ENCODE results near the gene LRRC27.
"Not testable (repeated sequence)": the region's sequence is repeated elsewhere in the genome, so short reads cannot be mapped to it uniquely, and the experiment has no call there.

LRRC27 gene

DNA sequence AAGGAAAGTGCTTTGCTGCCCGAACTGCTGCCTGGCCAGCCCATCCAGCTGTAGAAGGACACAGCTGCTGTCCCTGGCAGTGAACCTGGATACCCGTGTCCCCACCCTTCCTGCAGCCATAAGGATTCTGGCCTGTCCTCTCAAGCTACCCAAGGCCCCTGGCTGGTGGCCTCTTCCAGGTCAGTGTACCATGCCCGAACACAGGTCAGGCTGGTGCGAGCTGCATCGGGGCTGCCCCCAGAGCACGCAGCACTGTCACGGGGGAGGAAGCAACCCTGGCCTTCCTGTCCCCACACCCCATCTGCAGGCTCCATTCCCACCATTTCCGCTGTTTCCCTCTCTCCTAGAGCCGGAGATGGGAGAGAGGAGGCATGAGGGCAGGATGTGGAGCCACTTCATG is 34.5 kb downstream of the LRRC27 start:
- intact Hi-C loops (cut with DNase I), result no loop called here
- peak in 3 of 10 donors; percentile 14 to 29 (median 25) for DNase-seq

DNA sequence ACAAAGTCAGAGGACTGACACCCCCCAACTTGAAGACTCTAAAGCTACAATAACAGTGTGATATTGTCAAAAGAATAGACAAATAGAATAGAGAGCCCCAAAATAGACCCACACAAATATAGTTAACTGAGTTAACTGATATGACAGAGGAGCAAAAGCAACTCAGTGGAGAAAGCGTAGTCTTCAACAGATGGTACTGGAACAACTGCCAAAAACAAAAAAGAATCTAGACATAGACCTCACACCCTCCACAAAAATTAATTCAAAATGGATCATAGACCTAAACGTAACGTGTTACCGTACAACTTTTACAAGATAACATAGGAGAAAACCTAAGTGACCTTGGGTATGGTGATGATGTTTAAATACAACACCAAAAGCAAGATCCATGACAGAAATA is 36.4 kb downstream of the LRRC27 start:
- intact Hi-C loops (cut with DNase I), result no loop called here
- no peak for DNase-seq

DNA sequence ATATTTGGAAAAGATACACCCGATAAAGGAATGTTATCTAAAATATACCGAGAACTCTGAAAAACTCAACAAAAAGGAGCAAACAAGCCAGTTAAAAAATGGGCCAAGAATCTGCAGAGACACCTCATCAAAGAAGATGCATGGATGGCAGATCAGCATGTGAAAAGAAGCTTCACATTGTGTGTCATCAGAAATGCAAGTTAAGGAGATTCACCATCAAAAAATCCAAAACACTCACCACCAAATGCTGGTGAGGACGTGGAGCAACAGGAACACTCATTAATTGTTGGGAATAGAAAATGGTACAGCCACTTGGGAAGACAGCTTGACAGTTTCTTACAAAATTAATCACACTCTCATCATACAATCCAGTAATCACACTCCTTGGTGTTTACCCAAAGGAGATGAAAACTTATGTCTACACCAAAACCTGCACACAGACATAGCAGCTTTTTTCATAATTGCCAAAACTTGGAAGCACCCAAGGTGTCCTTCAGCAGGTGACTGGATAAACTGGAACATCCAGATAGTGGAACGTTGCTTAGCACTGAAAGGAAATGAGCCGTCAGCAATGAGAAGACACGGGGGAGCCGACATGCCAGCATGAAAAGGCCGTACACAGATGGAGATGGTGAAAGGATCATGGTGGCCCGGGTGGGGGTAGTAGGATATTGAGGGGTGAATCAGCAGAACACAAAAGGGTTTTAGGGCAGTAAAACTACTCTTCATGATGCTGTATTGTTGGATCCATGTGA is 37.1 kb downstream of the LRRC27 start:
- peak in 1 of 10 donors; percentile 12 for DNase-seq
- intact Hi-C loops (cut with DNase I), result no loop called here

DNA sequence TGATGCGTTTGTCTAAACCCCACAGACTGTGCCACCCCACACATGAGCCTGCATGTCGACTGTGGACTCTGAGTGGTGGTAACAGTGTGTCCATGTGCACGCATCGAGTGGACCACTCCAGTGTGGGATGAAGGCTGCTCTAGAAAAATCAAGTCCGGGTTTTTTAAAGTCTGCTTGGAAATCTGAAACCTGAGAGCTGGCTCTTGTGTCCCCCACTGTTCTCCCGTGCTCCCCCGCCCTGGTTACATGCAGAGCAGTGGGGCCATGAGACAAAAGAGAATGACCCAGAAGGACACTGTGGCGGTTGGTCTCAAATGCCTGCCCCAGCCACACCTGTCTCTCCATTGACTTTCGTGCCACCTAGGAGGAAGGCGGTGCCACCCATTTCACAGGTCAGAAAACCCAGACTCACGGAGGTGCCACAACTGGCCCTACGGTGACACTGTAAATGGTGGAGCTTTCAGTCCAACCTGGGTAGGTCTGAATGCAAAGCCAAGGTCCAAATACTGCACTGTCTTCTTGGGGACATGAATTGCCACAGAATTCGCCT is 37.7 kb downstream of the LRRC27 start:
- DNase-seq, result peak in 3 of 10 donors; percentile 27 to 57 (median 43)
- intact Hi-C loops (cut with DNase I), result no loop called here

DNA sequence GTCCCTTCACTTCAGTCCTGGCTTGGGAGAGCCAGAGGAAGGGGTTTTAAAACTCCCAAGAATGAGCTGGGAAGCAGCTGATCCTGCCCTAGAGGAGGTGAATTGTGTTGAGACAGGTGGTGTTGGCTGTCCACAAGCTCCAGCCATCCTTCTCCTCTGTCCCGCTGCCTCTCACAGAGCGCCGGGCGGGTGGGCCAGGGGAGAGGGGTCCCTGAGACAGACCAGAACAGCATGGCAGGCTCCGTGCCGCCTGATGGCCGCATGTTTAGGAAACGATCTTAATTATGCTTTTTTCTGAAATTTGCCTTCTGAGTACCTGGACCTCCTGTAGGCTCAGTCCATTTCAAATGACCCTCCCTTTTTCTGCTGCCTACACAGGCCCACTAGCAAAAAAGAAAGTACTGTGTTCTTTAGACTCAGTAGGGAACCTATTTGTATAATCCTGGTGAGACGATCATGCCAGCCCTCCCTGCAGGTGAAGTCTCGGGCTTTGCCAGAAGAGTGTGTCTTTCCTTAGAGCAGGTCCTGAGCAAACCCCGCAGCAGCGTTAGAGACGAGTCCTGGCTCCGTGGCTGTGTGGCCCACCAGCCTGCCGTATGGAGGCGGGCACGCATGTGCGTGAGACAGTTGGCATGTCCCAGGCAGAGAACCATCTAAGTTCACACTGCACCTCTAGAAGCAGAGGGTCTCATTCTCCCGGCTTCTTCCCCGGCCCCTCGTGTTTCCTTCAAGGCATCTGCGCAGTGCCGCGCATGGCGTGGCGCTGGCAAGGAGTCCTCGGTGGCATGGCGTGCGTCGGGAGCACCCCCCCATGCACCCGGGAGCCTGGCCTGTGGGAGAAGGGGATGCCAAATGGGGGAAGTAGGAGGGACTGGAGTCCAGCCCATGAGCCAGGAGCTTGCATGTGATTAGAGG is 38.7 kb downstream of the LRRC27 start:
- DNase-seq, result peak in 3 of 10 donors; percentile 33 to 80 (median 59)
- intact Hi-C loops (cut with DNase I), result no loop called here

DNA sequence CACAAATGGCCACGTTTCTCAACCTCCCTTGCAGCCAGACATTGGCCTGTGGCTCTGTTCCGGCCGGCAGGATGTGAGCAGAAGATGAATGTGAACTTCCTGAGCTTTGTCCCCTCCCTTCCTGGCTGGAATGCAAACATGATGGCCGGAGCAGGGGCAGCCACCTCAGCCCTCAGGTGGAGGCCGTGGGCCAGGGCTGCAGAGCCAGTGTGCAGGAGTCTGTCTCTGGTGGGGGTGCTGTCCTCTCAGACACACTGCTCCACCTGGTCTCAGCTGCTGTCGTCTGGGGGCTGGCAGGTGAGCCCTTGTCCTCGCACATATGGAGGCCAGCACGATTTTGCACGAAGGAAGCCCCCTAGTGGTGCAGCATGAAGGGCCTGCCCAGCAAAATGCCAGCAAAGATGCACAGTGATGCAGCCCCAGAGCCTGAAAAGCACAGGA is 39.7 kb downstream of the LRRC27 start:
- intact Hi-C loops (cut with DNase I), result no loop called here
- peak in 3 of 10 donors; percentile 35 to 75 (median 67) for DNase-seq

DNA sequence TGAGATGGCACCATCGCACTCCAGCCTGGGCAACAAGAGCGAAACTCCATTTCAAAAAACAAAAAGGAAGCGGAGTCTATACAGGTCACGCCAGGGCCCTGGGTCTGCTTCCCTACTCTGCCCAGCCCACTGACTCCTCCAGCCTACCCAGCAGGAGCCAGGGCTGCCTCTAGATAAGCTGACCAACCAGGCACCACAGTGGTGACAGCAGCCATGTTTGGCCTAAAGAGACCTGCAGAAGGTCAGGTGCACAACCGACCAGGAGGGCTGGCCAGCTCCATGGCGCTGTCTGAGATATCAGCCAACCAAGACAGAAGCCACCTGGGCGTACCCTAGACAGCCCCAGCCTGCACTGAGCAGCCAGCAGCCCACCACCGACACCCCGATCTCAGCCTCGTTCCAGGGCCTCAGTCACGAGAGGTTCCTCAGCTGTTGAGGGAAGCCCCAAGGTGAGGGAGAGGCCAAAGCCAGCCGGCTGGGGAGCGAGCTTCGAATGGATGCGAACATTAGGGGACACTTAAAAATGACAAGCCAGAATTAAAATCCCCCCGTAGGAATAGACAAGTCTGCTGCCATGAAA is 40.6 kb downstream of the LRRC27 start:
- intact Hi-C loops (cut with DNase I), result no loop called here
- peak in 3 of 10 donors; percentile 58 to 67 (median 66) for DNase-seq

DNA sequence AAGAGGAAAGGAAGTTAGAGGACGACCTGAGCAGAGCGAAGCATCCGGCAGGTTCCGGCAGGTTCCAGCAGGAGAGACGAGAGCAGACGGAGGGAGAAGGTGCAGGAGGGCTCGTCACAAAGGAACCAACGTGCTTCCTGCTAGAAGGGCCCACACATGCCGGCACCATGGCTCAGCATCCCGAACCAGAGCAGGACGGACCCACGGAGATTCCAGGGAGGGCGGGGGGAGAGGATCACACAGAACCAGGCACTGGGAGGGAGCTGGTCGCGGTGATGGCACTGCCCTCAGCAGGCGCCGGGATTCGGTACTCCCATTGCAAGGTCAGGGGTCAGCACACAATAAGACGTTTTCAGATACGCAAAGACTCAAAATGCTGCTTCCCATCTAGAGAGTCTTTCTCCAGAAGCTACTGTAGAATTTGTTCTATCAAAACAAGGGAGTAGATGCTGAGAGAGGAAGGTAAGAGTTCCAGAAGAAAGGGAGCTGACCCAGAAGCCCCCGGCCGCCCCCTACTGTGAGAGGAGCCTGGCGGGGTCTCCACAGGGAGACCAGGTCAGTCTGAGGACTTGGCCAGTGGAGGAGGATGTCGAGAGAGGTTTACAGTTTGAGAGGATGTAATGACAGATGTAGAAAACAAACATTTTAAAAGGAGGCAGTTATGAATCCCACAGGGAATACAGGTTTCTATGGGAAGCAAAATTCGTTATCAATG is 41.4 kb downstream of the LRRC27 start:
- peak in 3 of 10 donors; percentile 30 to 64 (median 43) for DNase-seq
- intact Hi-C loops (cut with DNase I), result no loop called here

DNA sequence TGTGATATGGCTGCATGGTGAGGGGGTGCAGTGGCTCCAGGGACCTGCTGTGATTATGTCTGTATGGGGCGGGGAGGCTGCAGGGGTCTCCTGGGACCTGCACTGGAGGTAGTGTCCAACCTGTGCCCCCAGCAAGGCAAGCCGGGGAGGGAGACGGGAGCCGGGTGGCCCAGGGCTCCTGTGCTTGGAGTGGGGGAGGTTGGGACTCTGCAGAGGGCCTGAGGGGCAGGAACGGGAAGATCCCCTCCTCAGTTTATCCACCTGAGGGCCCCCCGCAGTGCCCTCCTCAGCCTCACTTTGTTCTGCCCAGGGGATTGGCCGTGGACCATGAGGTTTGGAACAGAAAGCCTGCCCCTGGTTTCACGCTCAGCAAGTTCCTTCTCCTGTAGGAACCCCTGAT is 42.2 kb downstream of the LRRC27 start:
- peak in 3 of 10 donors; percentile 17 to 68 (median 49) for DNase-seq

DNA sequence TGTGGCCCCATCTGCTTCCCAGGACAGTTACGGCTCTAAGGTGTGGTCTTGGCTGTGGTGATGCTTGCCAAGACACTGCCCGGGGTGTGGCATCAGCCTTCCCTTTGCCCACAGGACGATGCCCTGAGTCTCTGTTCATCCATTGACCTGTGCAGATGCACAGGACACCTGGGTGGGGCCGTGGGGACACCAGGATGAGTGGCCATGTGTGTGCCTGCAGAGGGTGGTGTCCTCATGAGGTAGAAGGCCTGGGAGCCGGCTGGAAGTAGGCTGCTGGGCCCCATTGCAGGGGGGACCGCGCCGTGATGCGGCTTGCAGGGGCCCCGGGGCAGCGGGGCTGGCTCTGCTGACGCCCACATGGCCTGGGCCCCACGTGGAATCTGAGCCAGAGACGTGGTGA is 42.6 kb downstream of the LRRC27 start:
- intact Hi-C loops (cut with DNase I), result no loop called here
- peak in 3 of 10 donors; percentile 31 to 57 (median 48) for DNase-seq

More for the DNA sequence above, 42.2 kb downstream of the LRRC27 start:
- intact Hi-C loops (cut with DNase I), result no loop called here

DNA sequence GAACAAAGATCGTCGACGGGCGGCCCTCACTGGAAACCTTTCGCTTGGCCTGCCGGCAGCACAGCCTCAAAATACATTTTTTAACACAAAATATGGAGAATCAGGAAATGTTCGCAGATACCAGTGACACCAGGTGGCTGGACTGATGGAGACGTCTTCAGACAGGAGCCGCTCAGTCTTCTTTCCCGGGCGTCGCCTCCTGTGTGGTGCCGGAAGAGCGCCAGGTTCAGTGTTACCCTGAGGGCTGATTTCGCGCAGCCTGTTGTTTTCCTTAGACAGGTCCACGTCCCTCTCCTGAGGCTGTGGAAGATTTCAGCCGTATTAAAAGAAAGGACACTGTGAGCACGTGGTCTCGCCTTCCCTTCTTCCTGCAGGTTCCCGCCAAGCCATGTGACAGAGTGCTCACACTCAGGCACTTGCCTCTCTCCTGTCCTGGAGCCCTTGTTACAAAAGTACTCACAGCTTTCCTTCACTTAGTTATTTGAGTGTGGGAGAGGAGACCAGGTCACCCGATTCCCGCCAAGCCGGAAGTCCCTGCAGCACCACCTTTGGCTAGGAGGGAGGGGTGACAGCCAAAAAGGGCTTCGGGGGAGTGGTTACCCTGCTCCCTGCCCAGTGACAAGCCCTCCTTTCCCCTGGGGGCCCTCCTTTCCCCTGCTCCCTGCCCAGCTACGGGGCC is 43.3 kb downstream of the LRRC27 start:
- intact Hi-C loops (cut with DNase I), result no loop called here

DNA sequence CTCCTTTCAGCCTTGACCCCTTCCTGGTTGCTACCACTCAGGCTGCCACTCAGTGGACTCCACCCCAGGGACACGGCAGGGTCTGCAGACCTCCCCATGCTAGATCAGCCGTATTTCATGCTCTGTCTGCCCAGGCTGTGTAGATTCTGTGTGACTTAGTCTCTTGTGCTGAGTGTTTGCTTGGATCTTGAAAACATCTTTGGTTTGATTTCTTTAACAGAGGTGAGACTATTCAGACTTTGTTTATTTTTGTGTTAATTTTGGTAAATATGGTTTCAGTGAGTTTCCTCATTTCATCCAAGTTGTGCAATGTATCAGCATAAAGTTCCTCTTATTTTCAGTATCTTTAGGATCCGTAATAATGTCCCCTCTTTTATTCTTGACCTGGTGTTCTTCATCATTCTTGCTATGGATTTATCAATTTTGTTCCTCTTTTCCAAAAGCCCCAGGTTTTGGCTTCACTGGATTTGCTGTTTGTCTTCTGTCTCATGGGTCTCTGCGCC is 43.9 kb downstream of the LRRC27 start:
- intact Hi-C loops (cut with DNase I), result no loop called here
- no peak for DNase-seq

More for the DNA sequence above, 43.3 kb downstream of the LRRC27 start:
- DNase-seq, result peak in 3 of 10 donors; percentile 47 to 60 (median 51)

DNA sequence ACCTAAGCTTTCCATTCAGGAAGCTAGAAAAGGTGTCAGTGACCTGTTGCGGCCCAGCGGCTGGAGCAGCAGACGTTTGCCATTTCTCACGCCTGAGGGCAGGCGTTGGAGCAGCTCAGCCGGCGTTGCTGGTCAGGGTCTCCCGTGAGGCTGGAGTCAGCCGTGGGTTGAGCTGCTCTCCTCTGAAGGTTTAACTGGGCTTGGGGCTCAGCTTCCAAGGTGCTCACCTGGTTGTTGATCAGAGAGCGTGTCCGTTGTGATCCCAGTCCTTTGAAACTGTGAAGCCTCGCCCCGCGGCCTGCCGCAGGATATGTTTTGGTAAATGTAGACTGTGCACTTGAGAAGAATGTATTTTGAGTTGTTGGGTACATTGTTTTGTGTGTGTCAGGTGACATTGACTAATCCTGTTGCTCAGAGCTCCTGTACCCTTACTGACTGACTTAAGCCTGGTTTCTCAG is 44.4 kb downstream of the LRRC27 start:
- intact Hi-C loops (cut with DNase I), result no loop called here
- DNase-seq, result peak in 3 of 10 donors; percentile 27 to 82 (median 39)

DNA sequence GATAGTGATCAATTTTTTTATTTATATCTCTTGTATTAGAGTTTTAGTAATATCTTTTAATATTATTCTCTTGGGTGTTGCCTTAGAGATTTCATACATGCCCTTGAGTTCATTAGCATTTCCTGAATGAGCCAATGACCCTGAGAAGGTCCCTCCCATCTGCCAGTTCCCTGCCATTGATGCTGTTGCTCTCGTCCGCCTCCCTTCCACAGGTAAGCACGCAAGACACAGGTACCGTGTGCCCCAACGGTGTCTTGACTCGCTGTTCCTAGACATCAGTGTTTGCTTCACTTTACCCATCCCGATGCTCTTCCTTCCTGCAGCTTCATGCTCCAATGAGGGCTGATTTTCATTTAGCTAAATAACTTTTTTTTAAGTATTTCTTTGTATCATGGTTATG is 45.3 kb downstream of the LRRC27 start:
- intact Hi-C loops (cut with DNase I), result no loop called here
- peak in 2 of 10 donors; percentile 25 to 50 for DNase-seq

DNA sequence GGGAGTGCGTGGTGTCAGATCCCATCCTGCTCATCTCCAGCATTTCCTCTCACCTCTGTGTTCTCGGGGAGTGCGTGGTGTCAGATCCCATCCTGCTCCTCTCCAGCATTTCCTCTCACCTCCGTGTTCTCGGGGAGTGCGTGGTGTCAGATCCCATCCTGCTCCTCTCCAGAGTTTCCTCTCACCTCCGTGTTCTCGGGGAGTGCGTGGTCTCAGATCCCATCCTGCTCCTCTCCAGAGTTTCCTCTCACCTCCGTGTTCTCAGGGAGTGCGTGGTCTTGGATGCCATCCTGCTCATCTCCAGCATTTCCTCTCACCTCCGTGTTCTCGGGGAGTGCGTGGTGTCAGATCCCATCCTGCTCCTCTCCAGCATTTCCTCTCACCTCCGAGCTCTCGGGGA is 47.0 kb downstream of the LRRC27 start:
- DNase-seq, result peak in 2 of 10 donors; percentile 6 to 16
- intact Hi-C loops (cut with DNase I), result not testable (repeated sequence)

DNA sequence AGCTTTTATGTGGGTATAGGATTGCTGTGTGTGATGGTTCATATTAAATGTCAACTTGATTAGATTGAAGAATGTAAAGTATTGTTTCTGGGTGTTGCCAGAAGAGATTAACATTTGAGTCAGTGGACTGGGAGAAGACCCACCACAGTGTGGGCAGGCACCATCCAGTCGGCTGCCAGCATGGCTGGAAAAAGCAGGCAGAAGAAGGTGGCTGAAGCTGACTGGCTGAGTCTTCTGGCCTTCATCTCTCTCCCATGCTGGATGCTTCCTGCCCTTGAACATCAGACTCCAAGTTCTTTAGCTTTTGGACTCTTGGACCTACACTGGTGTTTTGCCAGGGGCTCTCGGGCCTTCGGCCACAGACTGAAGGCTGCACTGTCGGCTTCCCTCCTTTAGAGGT is 49.0 kb downstream of the LRRC27 start:
- peak in 3 of 10 donors; percentile 29 to 62 (median 60) for DNase-seq
- intact Hi-C loops (cut with DNase I), result not testable (repeated sequence)

DNA sequence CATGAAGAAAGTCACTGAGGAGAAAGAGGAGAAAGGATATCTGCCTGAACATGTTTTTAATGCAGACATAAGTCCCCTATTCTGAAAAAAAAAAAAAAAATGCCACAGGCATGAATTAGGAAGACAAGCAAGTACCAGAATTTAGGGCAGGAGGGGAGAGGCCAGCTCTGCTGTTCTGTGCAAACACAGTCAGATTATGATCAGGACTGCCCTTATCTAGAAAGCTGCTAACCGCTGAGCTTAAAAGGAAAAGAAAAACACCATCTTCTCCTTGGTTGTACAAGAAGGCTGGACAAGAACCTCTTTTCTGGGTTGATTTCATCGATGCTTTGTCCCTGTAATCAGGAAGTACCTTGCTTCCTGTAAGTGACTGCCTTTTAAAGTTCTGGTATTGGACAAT is 49.7 kb downstream of the LRRC27 start:
- intact Hi-C loops (cut with DNase I), result no loop called here
- peak in 1 of 10 donors; percentile 3 for DNase-seq

DNA sequence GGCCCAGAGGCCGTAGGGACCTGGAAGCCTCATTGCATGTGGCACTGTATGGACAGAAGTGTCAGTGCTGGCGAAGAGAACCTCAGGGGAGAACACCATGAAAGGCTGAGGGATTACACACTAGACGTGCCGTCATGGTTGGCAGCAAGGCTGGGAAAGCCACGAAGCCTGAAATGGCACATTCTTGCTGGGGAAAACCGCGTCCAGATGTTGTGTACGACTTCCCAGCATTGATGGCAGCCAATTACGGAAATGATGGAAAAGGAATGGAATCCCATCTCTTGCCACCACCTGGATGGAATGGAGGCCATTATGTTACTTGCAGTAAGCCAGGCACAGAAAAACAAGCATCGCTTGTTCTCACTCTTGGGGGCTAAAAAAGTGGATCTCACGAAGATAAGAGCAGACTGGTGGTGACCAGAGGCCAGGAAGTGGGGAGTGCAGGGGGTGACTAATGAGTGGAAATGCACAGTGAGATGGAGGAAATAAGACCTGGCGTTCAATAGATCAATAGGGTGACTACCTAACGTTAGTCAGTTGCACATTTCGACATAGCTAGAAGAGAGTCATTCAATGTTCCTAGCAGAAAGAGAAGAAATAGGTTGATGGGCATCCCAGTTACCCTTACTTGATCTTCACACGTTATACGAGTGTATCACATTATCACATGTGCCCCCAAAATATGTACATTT is 50.4 kb downstream of the LRRC27 start:
- intact Hi-C loops (cut with DNase I), result no loop called here
- DNase-seq, result peak in 3 of 10 donors; percentile 15 to 34 (median 24)
